ENCODE data around the gene BIN1. TPM values are rescaled to one million over a fixed set of nuclear protein-coding genes. Genes with fewer than 3 reads are reported as not detected.

Gene BIN1
- total RNA-seq, 1 experiment from 2014 or later, result 34.1 TPM

GRCh38 chr2:127097471-127097765, 9.5 kb downstream of the BIN1 start:
- TF ChIP-seq, protein P1, sequence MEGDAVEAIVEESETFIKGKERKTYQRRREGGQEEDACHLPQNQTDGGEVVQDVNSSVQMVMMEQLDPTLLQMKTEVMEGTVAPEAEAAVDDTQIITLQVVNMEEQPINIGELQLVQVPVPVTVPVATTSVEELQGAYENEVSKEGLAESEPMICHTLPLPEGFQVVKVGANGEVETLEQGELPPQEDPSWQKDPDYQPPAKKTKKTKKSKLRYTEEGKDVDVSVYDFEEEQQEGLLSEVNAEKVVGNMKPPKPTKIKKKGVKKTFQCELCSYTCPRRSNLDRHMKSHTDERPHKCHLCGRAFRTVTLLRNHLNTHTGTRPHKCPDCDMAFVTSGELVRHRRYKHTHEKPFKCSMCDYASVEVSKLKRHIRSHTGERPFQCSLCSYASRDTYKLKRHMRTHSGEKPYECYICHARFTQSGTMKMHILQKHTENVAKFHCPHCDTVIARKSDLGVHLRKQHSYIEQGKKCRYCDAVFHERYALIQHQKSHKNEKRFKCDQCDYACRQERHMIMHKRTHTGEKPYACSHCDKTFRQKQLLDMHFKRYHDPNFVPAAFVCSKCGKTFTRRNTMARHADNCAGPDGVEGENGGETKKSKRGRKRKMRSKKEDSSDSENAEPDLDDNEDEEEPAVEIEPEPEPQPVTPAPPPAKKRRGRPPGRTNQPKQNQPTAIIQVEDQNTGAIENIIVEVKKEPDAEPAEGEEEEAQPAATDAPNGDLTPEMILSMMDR (conservative IDR thresholded peaks at IDR 0.05; ENCODE audit: low read depth, low read length), result no peak
- no peak for TF ChIP-seq EZH2 (IDR thresholded peaks at IDR 0.05; ENCODE audit: borderline replicate concordance, low read depth, low read length, poor library complexity, severe bottlenecking)
- no peaks in the 10 kb centered on the region for H3K36me3 ChIP-seq (ENCODE audit: insufficient read depth, low read length, poor library complexity, severe bottlenecking)
- no TSS peak for BruUV-seq (replicated peaks)
- no peak overlapping the region for H3K27ac ChIP-seq (ENCODE audit: low read depth, low read length, poor library complexity, severe bottlenecking)
- no peaks in the 10 kb centered on the region for H3K4me1 ChIP-seq (ENCODE audit: insufficient read depth, low read length, poor library complexity, severe bottlenecking)
- H3K4me3 ChIP-seq (ENCODE audit: low read depth, low read length, poor library complexity, severe bottlenecking), result no peak overlapping the region
- no peaks in the 10 kb centered on the region for H3K27me3 ChIP-seq (replicated peaks; ENCODE audit: insufficient read depth, low read depth, low read length, poor library complexity)
- ChIA-PET CTCF (interaction anchor here (0.6 kb wide), 1 partner anchor 48 kb away, joined by 4 read pairs; no protein-coding TSS in a partner anchor), POLR2A (ENCODE audit: low non-redundant PET) (no interaction called here)
- no peak for DNase-seq (ENCODE audit: low spot score)
- intact Hi-C loops (cut with micrococcal nuclease; ENCODE audit: unreplicated experiment), result no loop called here
- H3K9me3 ChIP-seq (ENCODE audit: low read depth, low read length, poor library complexity, severe bottlenecking), result no peaks in the 10 kb centered on the region

DNA sequence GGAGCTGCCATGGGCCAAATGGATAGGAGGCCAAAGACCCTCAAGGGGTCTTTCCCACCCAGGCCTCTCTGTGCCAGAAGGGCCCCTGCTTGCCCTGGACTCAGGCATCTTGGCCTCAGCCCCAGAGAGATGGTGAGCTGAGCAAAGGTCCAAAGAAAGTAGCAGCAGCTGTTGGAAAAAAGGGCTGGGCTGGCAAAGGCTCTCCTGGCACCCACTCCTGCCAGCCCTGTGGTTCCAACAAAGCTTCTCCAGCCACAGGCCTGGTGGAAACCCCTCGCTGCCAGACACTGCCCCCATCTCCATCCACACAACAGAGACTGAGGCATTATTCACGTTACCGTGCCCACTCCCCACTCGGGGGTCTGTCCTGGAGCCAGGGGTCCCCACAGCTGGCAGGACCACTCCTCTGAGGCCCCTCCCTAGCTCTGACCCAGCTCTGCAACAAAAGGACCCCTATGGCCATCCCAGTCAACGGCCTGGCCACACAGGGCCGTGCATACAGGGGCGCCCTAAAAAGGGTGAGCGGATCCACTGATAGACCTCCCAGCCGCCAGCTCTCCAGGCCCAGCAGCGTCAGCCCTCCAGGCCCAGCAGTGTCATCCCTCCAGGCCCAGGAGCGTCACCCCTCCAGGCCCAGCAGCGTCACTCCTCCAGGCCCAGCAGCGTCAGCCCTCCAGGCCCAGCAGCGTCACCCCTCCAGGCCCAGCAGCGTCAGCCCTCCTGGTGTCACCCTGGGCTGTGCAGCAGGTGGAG, 10.1 kb downstream of the BIN1 start:
- no peak overlapping the region for H3K27ac ChIP-seq (ENCODE audit: low read depth, low read length, poor library complexity, severe bottlenecking)
- H3K9me3 ChIP-seq (ENCODE audit: low read depth, low read length, poor library complexity, severe bottlenecking), result no peaks in the 10 kb centered on the region
- no peaks in the 10 kb centered on the region for H3K27me3 ChIP-seq (replicated peaks; ENCODE audit: insufficient read depth, low read depth, low read length, poor library complexity)
- TF ChIP-seq, protein P1 (conservative IDR thresholded peaks at IDR 0.05; ENCODE audit: low read depth, low read length), result no peak
- no peak for TF ChIP-seq EZH2 (IDR thresholded peaks at IDR 0.05; ENCODE audit: borderline replicate concordance, low read depth, low read length, poor library complexity, severe bottlenecking)
- DNase-seq (ENCODE audit: low spot score), result no peak
- intact Hi-C loops (cut with micrococcal nuclease; ENCODE audit: unreplicated experiment), result no loop called here
- no peaks in the 10 kb centered on the region for H3K4me1 ChIP-seq (ENCODE audit: insufficient read depth, low read length, poor library complexity, severe bottlenecking)
- no peak overlapping the region for H3K4me3 ChIP-seq (ENCODE audit: low read depth, low read length, poor library complexity, severe bottlenecking)
- CTCF ChIA-PET, result no interaction called here
- POLR2A ChIA-PET (ENCODE audit: low non-redundant PET), result no interaction called here
- no TSS peak for BruUV-seq (replicated peaks)
- no peaks in the 10 kb centered on the region for H3K36me3 ChIP-seq (ENCODE audit: insufficient read depth, low read length, poor library complexity, severe bottlenecking)

GRCh38 chr2:127096280-127096679, 10.7 kb downstream of the BIN1 start:
- DNase-seq (ENCODE audit: low spot score), result no peak
- no peaks in the 10 kb centered on the region for H3K27me3 ChIP-seq (replicated peaks; ENCODE audit: insufficient read depth, low read depth, low read length, poor library complexity)
- H3K4me3 ChIP-seq (ENCODE audit: low read depth, low read length, poor library complexity, severe bottlenecking), result no peak overlapping the region
- CTCF ChIA-PET, result interaction anchor here (0.7 kb wide), 1 partner anchor 28 kb away, joined by 3 read pairs; no protein-coding TSS in a partner anchor
- H3K27ac ChIP-seq (ENCODE audit: low read depth, low read length, poor library complexity, severe bottlenecking), result no peak overlapping the region
- POLR2A ChIA-PET (ENCODE audit: low non-redundant PET), result no interaction called here
- H3K4me1 ChIP-seq (ENCODE audit: insufficient read depth, low read length, poor library complexity, severe bottlenecking), result no peaks in the 10 kb centered on the region
- BruUV-seq (replicated peaks), result no TSS peak
- intact Hi-C loops (cut with micrococcal nuclease; ENCODE audit: unreplicated experiment), result no loop called here
- TF ChIP-seq EZH2 (IDR thresholded peaks at IDR 0.05; ENCODE audit: borderline replicate concordance, low read depth, low read length, poor library complexity, severe bottlenecking), result no peak
- TF ChIP-seq, protein P1 (conservative IDR thresholded peaks at IDR 0.05; ENCODE audit: low read depth, low read length), result no peak
- no peaks in the 10 kb centered on the region for H3K9me3 ChIP-seq (ENCODE audit: low read depth, low read length, poor library complexity, severe bottlenecking)
- H3K36me3 ChIP-seq (ENCODE audit: insufficient read depth, low read length, poor library complexity, severe bottlenecking), result no peaks in the 10 kb centered on the region

Data from A673 (cell line).